ENCODE results near the gene KIF5C.

KIF5C gene

GRCh38 chr2:148860037-148860436, 15.0 kb upstream of the KIF5C start:
- TF ChIP-seq CTCF (IDR thresholded peaks at IDR 0.05) = no peak

DNA sequence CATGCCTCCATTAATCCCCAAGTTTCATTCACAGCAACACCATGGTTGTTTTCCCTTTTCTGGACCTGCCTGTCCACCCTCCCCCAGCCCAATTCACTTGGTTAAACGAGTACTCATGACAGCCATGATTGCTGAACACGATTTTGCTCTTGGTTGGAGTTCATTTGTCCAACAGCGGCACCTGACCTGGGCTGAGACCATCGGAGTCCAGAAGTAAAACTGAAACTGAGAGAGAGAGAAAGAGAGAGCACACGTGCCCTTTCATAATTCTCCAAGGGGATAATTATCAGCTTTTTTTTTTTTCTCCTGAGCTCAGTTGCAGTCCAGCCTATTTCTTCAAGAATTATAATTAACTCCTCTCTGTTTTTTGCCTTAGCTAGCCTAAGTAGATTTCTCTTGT, 13.7 kb upstream of the KIF5C start:
- no peak for TF ChIP-seq CTCF (IDR thresholded peaks at IDR 0.05)

- no peak for TF ChIP-seq CTCF (IDR thresholded peaks at IDR 0.05)
These were observed 9.5 kb upstream of the KIF5C start for GRCh38 chr2:148865512-148865911.

GRCh38 chr2:148866091-148866490, 8.9 kb upstream of the KIF5C start:
- TF ChIP-seq CTCF (IDR thresholded peaks at IDR 0.05) = no peak

DNA sequence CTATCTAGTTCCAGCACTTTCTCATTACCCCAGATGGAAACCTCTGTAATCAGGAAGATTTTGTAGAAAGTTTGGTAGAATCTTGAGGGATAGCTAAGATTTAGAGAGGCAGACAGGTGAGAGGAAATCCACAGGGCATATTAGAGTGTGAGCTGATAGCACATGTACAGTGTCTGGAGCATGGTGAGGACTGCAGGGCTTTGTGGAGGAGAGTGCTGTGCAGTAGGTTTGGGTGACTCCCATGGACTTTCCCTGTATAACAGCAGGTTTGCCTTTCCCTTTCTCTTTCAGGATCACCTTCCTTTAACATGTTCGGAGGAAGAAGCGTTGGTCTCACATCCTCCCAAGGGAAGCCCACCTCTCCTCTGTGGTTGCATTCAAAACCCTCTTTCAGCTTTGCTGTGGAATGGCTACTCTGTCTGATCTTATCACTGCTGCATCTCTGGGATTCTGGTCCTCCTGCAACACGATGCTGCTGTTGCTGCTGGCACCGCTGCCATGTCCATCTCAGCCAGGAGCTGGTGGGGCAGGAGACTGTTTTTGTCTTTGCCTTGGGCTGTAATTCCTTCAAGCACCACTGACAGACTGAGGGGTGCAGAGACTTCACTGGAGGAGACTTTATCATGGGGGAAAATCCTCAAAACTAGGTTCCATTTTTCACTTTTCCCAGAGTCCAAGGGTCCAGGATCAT, 7.8 kb upstream of the KIF5C start:
- TF ChIP-seq CTCF (IDR thresholded peaks at IDR 0.05) = no peak

GRCh38 chr2:148875387-148876051, 492 bp downstream of the KIF5C start:
- TF ChIP-seq CTCF (IDR thresholded peaks at IDR 0.05) = no peak

DNA sequence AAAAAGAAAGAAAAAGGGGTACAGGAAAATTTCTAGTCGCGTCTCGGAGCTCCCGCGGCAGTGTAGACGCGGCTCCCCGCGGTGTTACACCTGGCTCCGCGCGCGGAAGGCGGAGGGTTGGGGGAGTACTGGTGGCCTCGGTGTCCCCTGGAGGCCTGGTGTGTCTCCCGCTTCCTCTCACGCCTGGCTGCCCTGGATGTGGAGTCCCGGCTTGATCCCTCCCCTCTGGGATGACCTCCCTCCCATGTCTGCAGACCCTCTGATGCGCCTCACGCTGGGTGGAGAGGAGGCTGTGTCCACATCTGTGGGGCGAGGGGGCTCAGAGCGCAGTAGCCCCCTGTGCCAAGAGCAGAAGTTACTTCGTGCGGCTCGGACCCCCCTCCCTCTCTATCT, 1.2 kb downstream of the KIF5C start:
- TF ChIP-seq CTCF (IDR thresholded peaks at IDR 0.05) = no peak
